HEK293T (cell line): ENCODE data around the gene PPP1R12B.

Source experiments
- BHLHE40 ChIP-seq: fragments of 450-650 bp; IDR thresholded peaks from 2 replicates; pipeline ENCODE4 v1.6.1; 2016; ENCODE audit warnings: mild to moderate bottlenecking, moderate library complexity, borderline replicate concordance
- CTBP1 ChIP-seq: fragments of 450-650 bp; IDR thresholded peaks from 2 replicates; pipeline ENCODE4 v1.6.1; 2016; ENCODE audit warnings: borderline replicate concordance
- FOXA1 ChIP-seq: fragments of 450-650 bp; IDR thresholded peaks from 2 replicates; pipeline ENCODE4 v1.6.1; 2016; ENCODE audit warnings: mild to moderate bottlenecking
- FOXM1 ChIP-seq: fragments of 450-650 bp; IDR thresholded peaks from 2 replicates; pipeline ENCODE4 v1.6.1; 2017; ENCODE audit warnings: mild to moderate bottlenecking, borderline replicate concordance
- HDGF ChIP-seq: fragments of 450-650 bp; IDR thresholded peaks from 2 replicates; pipeline ENCODE4 v1.6.1; 2017; ENCODE audit warnings: antibody characterized with exemption, borderline replicate concordance
- LEF1 ChIP-seq: fragments of 450-650 bp; IDR thresholded peaks from 2 replicates; pipeline ENCODE4 v1.6.1; 2017; ENCODE audit warnings: mild to moderate bottlenecking, borderline replicate concordance
- PKNOX1 ChIP-seq: fragments of 450-650 bp; IDR thresholded peaks from 2 replicates; pipeline ENCODE4 v1.6.1; 2016
- SP1 ChIP-seq: fragments of 450-650 bp; IDR thresholded peaks from 2 replicates; pipeline ENCODE4 v1.6.1; 2017
- SUZ12 ChIP-seq: fragments of 450-650 bp; IDR thresholded peaks from 2 replicates; pipeline ENCODE4 v1.6.1; 2016; ENCODE audit warnings: mild to moderate bottlenecking

- TF ChIP-seq HDGF = no peak
- TF ChIP-seq FOXM1 = no peak
- TF ChIP-seq PKNOX1 = no peak
- TF ChIP-seq CTBP1 = no peak
- no peak for TF ChIP-seq FOXA1
- TF ChIP-seq SP1 = no peak
- no peak for TF ChIP-seq BHLHE40
- TF ChIP-seq SUZ12 = no peak
- TF ChIP-seq LEF1 = no peak
Observed at GRCh38 chr1:202333861-202334260, 14.6 kb upstream of the PPP1R12B start.
